ENCODE data around the gene AKAP10.
"Not testable (repeated sequence)": the region's sequence is repeated elsewhere in the genome, so short reads cannot be mapped to it uniquely, and the experiment has no call there.

AKAP10 gene

GRCh38 chr17:19904412-19904811 lies 73.2 kb downstream of the AKAP10 start:
- no peak for DNase-seq (ENCODE audit: low spot score)
- TF ChIP-seq CTCF (IDR thresholded peaks at IDR 0.05; ENCODE audit: extremely low read depth, insufficient read depth, missing control alignments) = no peak
- in situ Hi-C loops (cut with MboI; ENCODE audit: low pct_unique_long_range_greater_than_20kb, low sequenced_read_pairs, unreplicated experiment) = no loop called here

GRCh38 chr17:19900809-19901208 lies 76.8 kb downstream of the AKAP10 start:
- DNase-seq (ENCODE audit: low spot score) = no peak
- no peak for TF ChIP-seq CTCF (IDR thresholded peaks at IDR 0.05; ENCODE audit: extremely low read depth, insufficient read depth, missing control alignments)
- in situ Hi-C loops (cut with MboI; ENCODE audit: low pct_unique_long_range_greater_than_20kb, low sequenced_read_pairs, unreplicated experiment) = no loop called here

GRCh38 chr17:19897903-19898302 lies 79.7 kb downstream of the AKAP10 start:
- in situ Hi-C loops (cut with MboI; ENCODE audit: low pct_unique_long_range_greater_than_20kb, low sequenced_read_pairs, unreplicated experiment) = no loop called here
- no peak for DNase-seq (ENCODE audit: low spot score)
- no peak for TF ChIP-seq CTCF (IDR thresholded peaks at IDR 0.05; ENCODE audit: extremely low read depth, insufficient read depth, missing control alignments)

- TF ChIP-seq CTCF (IDR thresholded peaks at IDR 0.05; ENCODE audit: extremely low read depth, insufficient read depth, missing control alignments) = no peak
- no peak for DNase-seq (ENCODE audit: low spot score)
- in situ Hi-C loops (cut with MboI; ENCODE audit: low pct_unique_long_range_greater_than_20kb, low sequenced_read_pairs, unreplicated experiment) = no loop called here
Observed at GRCh38 chr17:19897090-19897837, 80.4 kb downstream of the AKAP10 start.

- TF ChIP-seq CTCF (IDR thresholded peaks at IDR 0.05; ENCODE audit: extremely low read depth, insufficient read depth, missing control alignments) = no peak
Observed at GRCh38 chr17:19896679-19897078, 80.9 kb downstream of the AKAP10 start.

GRCh38 chr17:19890554-19890953 lies 87.1 kb downstream of the AKAP10 start:
- in situ Hi-C loops (cut with MboI; ENCODE audit: low pct_unique_long_range_greater_than_20kb, low sequenced_read_pairs, unreplicated experiment); DNase-seq (ENCODE audit: low spot score): not testable (repeated sequence)

More at GRCh38 chr17:19896679-19897078, 80.9 kb downstream of the AKAP10 start:
- in situ Hi-C loops (cut with MboI; ENCODE audit: low pct_unique_long_range_greater_than_20kb, low sequenced_read_pairs, unreplicated experiment) = no loop called here
- no peak for DNase-seq (ENCODE audit: low spot score)

- in situ Hi-C loops (cut with MboI; ENCODE audit: low pct_unique_long_range_greater_than_20kb, low sequenced_read_pairs, unreplicated experiment); DNase-seq (ENCODE audit: low spot score): not testable (repeated sequence)
Observed at GRCh38 chr17:19890001-19890400, 87.6 kb downstream of the AKAP10 start.

- in situ Hi-C loops (cut with MboI; ENCODE audit: low pct_unique_long_range_greater_than_20kb, low sequenced_read_pairs, unreplicated experiment) = no loop called here
- no peak for TF ChIP-seq CTCF (IDR thresholded peaks at IDR 0.05; ENCODE audit: extremely low read depth, insufficient read depth, missing control alignments)
- DNase-seq (ENCODE audit: low spot score) = no peak
Observed at GRCh38 chr17:19886116-19886515, 91.5 kb downstream of the AKAP10 start.

All from GM13977 (cell line).